GM21381 (cell line): ENCODE results near the gene ARRB1.
"Not testable (repeated sequence)": the region's sequence is repeated elsewhere in the genome, so short reads cannot be mapped to it uniquely, and the experiment has no call there.

Experiments used
- ATAC-seq: cut with Tn5 transposase; IDR thresholded peaks from one replicate; pipeline ENCODE4 v1.9.1; 2021; ENCODE audit warnings: mild to moderate bottlenecking, moderate library complexity; ENCODE audit not compliant: unreplicated experiment

Gene ARRB1

DNA sequence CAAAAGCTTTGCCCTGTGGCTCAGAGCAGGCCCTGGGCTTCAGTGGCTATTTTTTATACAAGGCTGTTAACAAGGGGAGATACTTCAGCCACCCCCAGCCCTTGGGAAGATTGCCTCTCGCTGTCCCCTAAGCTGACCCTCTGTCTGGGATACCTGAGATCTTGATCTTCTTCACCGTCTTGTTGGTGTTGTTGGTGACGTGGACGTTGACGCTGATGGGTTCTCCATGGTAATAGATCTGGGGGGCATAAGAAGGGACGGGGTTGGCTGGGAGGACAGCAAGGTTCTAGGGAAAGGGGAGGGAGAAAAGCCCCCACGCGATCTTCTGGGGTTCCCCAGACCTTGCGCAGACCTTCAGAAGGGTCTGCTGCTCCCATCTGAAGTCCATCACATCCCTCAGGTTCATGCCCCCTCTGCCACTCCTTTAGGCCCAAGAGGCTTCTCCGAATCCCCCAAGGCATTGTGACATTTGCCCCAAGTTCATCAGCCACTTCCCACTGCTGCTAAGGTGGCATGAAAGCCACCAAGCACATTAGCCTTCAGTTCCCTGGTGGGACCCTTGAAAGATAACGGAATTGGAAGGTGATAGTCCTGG is 74.2 kb downstream of the ARRB1 start:
- no peak for ATAC-seq

DNA sequence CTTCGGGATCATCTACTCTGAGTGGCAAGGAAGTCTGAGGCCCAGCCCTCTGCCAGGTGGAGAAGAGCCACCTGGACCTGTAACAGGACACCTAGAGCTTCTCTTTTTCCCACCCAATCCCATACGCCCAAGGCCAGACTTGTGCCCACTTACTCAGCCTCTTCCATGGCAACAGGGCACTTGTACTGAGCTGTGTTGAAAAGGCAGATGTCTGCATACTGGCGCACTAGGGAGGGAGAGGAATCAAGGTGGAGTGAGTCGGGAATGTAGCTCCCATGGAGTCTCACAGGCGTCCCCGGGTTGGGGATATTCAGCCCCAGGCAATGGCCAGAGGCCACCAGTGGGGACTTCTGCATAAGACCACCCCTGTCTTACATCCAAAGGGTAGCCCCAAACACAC is 74.8 kb downstream of the ARRB1 start:
- ATAC-seq = no peak

DNA sequence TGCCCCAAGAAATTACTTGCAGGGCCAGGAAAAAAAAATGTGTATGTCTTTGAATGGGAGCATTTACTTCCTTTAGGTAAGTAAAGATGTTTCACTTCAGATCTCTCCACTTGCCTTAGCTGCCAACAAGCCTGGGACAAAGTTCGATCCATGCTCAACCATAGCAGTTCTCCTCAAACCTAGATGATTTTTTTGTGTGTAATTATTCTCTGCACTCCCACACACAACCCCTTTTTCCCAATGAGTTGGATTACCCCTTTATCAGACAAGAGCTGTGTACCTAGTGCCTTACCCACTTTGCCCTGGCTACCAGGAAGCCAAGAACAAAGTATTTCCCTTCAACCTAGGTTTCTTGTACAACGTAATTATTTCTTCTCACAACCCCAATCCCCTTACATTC is 75.3 kb downstream of the ARRB1 start:
- no peak for ATAC-seq

DNA sequence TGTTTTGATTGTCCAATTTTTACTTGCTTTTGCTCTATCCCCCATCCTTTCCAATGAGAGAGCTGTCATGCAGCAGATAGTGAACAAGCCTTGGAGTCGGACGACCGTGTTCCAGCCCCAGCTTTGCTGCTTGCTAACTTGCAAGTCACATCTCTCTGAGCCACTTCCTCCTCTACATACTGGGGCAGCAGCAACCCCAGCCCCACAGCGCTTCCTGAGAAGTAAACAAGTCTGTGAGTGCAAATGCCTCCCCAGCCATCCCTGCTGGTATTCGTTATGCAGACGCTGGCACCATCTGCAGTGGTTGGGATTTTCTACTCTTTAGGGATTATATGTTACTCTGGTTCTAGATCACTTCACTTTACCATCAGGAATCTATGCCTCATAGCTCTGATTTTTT is 75.9 kb downstream of the ARRB1 start:
- no peak for ATAC-seq

DNA sequence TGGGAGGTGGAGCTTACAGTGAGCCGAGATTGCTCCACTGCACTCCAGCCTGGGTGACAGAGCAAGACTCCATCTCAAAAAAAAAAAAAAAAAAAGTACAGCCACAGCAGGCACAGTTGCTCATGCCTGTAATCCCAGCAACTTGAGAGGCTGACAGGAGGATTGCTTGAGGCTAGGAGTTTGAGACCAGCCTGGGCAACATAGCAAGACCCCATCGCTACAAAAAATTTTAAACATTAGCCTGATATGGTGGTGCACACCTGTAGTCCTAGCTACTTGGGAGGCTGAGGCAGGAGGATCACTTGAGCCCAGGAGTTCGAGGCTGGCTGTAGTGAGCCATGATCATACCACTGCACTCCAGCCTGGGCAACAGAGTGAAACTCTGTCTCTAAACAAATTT is 76.7 kb downstream of the ARRB1 start:
- ATAC-seq = not testable (repeated sequence)

DNA sequence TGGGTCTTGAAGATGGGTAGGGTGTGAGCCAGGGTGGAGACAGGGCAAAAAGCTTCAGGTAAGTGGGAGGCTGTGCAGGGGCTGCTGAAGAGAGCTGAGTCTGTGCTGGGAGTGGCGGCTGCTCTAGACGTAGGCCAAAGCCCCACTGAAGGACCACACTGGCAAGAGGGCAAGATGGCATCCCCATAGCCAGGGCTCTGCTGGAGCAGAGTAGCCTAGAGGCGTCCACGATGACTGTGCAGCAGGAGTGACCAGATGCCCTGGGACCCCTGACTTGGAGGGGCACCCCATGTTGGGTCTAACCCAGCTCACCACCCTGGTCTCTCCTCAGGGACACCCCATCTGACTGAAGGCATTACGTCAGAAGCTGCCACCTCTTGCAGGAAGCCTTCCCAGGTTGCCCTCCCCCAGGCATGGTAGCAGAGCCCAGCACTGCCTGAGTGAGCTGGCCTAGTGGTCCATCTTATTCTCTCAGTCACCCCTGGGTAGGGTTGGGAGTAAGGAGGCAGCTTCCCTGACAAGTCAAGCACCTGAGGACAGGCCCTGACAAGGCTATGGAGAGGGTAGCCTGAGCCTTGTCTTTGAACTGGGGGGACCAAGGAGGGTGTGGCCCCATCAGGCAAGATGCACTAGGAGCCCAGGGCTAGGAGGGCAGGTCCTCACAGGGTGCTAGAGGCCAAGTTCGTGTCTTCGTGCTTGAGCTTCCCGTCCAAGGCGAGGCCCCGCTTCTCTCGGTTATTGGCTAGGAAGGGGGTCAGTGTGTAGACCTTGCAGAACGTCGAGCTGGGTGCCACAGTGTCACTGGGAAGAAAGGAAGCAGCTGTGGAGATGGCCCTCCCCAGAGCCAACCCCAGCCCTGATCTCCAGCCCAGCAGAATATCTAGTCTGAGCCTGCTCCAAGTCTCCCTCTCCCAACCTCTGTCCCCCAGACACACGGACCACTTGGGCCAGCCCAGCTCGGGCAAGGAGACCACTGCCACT is 77.8 kb downstream of the ARRB1 start:
- ATAC-seq = no peak

DNA sequence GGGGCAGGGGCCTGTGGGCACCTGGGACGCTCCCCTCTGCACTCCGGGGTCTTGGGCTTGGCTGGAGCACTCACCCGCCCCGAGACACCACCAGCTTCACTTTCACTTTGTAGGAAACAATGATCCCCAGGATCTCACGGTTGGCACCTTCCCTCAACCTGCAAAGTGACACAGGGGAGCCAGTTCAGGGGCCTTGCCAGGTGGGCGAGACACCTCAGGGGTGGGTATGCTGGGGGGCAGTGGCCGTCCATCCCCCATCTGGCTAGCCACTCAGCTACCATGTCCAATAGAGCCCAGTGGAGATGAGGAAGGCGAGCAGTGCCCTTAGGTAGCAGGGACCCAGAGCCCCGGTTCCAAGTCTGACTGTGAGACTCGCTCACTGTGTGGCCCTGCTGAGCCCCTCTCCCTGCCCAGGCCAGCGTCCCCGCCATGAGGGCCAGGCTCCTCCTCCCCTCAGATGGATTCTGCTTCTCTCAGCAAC is 78.6 kb downstream of the ARRB1 start:
- no peak for ATAC-seq

DNA sequence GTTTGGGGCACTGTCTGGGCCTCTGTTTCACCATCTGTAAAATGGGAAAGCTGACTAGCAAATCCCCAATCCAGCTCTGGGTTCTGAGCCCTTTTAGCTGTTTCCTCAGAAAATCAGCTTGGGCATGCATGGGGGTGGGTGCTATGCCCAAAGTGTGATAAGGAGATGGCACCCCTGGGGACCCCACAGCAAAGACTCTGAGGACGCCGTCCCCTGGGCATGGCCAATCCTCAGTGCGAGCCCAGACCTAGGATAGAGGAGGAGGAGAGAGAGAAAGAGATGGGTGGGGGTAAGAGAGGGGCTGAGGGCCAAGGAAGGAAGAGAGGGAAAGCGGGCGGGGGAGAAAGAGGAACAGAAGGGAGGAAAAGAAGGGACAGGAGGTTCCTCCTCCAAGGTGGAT is 79.1 kb downstream of the ARRB1 start:
- ATAC-seq = no peak

DNA sequence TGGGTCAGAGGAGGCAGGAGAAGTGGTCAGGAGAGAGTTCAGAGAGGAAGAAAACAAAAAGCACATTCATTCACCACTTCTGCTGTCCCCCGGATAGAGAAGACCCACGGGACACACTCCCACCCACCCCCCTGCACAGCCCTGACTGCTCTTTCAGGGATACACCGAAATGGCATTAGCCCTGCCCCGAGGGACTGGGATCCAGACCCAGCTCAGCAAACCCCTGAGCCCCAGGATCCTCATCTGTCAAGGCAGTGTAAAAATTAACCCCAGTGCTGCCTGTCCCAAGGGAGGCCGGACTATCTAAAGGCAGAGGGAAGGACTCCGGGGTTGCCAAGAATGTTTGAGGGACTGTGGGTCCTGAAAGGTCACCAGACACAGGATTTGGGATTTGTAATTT is 79.7 kb downstream of the ARRB1 start:
- no peak for ATAC-seq

DNA sequence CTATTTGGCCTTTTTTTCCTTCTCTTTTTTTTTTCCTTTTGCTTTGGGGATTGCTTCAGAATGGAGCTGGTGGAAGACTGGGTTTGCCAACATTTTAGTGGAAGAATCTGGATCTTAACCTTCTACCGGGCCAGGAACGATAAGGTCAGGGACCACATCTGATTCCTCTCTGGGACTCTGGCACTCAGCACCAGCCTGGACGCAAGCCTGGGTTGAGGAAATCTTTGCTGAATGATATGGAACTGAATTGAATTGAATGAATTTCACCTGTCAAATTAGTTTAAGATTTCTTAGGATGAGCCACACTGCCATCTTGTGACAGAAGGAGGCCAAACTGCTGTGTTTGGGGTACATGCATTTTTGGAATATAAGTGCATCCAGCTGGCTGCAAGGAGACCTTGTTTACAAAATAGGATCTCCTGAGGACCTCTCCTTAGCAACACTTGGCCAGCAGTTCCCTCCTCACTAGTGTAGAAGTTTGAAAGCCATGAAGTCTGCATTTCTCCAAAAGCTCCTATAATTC is 80.5 kb downstream of the ARRB1 start:
- ATAC-seq = no peak

DNA sequence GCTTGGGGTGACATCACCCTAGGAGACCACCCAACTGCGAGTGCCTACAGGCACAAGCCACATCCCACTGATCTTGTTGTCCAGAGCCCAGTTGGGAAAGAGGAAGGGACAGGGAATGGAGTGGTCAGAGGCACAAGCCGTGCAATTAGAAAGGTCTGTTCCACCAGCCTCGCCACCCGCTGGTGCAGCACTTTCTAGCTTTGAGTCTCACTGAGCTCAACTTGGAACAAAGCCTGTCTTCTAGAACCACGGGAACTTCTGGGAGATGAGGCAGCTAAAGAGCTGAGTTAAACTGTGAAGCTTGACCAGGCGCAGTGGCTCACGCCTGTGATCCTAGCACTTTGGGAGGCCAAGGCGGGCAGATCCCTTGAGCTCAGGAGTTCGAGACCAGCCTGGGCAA is 81.6 kb downstream of the ARRB1 start:
- no peak for ATAC-seq

DNA sequence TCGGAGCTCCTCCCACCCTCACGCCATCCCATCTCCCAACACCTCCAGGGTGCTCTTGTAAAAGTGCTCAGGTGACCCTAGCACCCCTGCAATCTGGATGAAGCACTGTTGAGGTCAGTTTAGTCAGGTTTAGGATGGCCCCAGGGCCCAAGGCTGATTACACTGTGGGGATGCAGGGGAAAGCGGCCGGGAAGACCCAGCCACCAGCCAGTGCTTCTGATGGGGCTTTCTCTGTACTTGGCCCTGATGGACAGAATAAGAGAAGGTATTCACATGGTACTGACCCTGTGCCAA is 82.1 kb downstream of the ARRB1 start:
- no peak for ATAC-seq

DNA sequence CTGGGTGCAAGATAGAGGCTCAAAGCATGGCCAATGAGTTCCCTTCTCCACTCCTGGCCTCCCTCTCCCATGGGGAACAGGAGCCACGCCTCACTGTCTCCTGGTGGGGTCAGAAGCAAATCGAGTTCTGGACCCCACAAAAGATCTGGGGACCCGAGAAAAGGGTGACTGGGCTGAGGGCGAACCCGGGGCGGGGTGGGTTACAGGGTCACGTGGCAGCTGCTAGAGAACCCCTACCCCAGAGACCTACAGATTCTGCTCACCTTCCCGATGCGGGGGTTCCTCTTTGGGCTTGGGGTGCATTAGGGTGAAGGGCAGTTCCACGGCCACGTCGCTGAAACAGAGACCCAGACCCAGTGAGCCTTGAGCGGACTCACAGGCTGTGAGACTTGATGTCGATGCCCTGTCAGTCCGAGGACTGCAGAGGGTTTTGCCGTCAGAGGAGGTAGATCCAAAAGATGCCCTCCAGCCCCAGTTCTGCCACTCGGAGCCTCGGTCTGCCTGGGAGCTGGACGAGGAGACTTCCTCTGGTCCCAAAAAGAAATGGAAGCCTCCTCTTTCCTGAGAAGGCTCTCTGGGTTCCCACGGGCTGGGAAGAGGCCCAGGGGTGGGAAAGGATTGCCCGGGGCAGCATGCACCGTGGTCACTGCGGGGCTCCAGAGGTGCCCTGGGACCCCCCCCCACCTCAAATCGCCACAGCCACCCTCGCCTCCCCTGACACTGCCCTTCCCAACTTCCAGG is 82.7 kb downstream of the ARRB1 start:
- ATAC-seq = no peak

DNA sequence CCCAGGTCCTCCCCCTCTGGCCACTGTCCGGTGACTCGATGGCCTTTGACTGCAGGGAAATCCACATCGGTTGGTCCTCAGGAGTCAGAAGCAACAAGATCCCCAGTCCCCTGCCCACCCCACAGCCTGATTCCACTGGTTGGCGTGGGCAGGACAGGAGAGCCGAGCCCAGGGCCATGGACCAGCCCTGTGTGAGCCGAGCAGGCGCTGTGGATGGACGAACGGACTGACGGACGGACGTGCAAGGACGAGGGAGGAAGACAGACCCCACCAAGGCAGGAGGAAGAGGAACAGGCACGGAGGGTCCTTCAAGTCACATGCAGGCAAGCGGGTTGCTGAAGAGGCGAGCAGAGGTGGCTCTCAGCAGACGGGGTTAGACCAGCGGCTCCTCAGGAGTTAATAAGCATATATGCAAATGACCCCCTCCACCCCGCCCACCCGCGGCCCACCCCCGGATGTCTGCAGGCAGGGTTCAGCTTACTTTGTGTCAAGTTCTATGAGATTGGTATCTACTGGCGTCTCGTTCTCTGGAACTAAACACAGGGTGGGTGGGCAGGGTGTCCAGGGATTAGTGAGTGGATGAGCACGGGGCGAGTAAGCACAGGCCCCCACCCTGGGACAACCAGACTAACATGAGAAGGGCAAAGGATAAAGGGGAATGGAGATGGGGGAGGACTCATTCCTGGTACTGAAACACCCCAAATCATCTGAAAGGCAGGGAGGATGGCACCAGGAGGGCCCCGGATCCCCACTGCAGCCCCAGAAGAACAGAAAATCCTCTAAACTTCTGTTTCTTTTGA is 84.1 kb downstream of the ARRB1 start:
- ATAC-seq = no peak

DNA sequence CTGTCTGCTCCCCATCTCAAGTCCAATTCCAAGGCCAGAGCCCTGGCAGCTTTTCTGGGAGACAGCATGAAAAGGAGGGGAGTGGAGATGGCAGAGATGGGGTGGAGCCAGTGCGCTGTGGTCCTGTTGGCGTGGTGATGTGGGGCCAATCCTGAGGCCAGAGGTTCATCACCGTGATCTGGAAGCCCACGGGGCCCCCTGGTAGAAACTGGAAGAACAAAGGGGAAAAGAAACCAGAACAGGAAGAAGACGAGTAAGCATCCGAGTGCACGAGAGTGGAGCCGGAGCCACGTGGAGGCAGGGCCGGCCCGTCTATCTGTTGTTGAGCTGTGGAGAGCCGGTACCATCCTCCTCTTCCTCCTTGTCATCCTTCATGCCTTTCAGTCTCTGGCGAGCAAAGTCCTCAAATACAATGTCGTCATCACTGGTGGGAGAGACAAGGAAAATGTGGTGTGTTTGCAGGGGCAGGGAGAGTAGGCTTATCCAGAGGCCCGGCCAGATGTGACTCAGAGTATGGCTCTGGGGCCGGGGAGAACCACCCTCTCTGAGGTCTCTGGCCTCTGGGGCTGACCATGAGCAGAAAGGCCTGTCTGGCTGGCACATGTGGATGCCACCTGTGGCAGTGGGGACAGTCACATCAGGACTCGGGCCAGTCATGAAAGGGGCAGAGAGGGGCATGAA is 85.5 kb downstream of the ARRB1 start:
- ATAC-seq = no peak

DNA sequence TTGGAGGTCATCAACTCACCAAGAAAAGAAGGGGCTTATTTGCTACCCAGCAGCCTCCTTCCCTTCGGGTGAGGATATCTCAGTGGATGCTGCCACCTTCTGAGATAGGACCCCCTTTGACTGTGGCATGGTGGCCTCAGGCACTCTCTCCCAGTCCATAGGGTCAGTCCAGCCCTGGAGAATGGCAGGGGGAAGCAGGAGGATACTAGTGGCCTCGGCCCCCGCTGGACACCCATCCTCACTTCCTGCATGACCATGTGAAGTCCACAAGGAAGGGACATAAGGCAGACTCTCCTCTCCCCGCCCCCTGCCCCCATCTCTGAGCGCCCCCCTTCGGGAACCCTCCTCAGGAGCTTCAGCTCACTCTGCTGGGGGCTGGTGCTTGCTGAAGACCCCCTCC is 86.5 kb downstream of the ARRB1 start:
- ATAC-seq = no peak

DNA sequence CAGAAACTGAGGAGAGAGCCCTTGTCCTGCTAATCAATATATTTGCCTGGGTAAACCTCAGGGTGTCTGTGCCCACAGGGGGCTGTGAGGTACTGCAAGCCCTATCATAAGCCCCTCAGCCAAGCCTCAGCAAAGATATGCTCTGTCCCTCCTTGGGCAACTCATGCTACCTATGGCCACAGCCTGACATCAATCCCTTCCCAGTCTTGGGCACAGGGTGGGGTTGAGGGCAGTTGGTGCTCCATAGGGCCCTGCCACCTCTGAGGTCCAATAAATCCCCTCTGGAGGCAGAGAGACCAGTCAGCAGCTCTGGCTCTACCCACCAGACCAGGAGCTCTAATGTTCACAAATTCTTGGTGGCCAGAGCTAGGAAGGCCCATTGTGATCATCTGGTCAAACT is 87.1 kb downstream of the ARRB1 start:
- no peak for ATAC-seq

DNA sequence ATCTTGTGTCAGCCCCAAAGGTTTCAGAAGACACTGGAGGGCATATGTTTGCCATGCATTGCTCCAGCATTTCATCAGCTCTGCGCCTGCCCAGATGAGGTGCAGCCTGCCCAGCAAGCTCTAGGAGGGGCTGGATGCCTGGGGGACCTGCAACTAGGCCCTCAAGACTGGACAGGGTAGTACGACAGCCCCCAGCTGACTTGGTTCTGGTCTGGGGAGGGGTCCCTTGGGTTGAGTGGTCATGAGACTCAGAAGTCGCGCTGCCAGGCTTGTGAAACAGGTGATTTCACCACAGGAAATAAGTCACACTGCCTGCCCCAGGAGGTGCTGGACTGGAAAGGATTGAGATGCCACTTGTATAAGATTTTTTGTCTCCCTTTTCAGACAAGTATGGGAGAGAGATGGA is 87.5 kb downstream of the ARRB1 start:
- no peak for ATAC-seq

DNA sequence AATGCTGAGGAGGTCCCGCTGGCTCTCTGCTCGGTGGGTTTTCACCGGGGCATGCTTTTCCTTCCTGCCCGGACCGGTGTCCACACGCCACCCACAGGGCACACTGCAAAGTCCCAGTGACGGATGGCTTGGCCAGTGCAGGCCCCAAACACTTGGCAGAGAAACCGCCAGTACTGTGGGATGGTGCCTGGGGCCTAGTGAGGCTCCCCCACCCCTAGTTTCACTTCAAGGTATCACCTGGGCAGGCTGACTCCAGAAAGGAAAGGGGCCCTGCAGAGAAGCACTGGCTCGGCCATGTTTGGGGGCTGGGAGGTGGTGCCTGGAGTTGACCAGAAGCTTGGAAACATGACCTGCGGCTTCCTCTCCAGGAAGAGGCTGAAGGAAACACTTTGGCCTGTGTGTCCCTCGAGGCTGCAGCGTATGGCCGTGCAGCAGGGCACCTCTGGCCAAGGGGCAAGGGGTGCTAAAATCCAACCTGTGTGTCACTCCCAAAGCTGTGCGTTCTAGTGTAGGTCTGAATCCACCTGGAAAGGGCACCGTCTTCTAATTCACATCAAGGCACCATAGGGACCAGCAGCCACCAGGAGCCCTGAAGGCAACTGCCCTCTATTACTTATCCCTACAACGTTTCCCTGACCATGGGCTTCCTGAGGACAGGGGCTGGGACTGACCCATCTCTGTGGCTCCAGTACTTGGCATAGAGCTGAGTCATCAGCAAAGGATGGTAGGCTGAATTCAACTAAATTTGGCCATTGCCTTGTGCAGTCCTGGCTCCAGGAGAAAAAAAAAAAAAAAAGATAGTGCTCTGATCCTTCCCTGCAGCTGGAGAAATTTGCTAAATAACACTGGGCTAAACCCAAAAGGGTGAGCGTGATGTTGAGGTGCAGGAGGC is 88.3 kb downstream of the ARRB1 start:
- ATAC-seq = no peak
